Hippocampal formation (tissue), 2 donors: ENCODE results near the gene NRL.

Experiments used
- DNase-seq, 2 donors: peaks; one replicate each; lab custom pipeline; 2025; lab: John Stamatoyannopoulos, UW

NRL gene

GRCh38 chr14:24144451-24144850, 29.7 kb upstream of the NRL start:
- DNase-seq, result no peak

- DNase-seq, result no peak
Measured at GRCh38 chr14:24143511-24143910, 28.8 kb upstream of the NRL start.

- peak; percentile 98 to 99 for DNase-seq
Measured at GRCh38 chr14:24141097-24141880, 26.5 kb upstream of the NRL start, which contains the start of gene EMC9. Gene EMC9 (minus strand): TSS chr14:24141591. CDS start chr14:24141304, 287 bp downstream.

- no peak for DNase-seq
Measured at GRCh38 chr14:24139272-24139934, 24.7 kb upstream of the NRL start.

GRCh38 chr14:24138396-24139271, 23.9 kb upstream of the NRL start:
- DNase-seq, result no peak

GRCh38 chr14:24137529-24138395, 23.0 kb upstream of the NRL start:
- no peak for DNase-seq

- no peak for DNase-seq
Measured at GRCh38 chr14:24136684-24137528, 22.2 kb upstream of the NRL start.

- peak; percentile 90 to 91 for DNase-seq
Measured at GRCh38 chr14:24135834-24136683, 21.3 kb upstream of the NRL start, which contains the start of gene PSME1. Gene PSME1 (plus strand): TSS chr14:24136194. CDS start chr14:24136263, 69 bp downstream.

GRCh38 chr14:24135584-24135833, 20.8 kb upstream of the NRL start:
- no peak for DNase-seq

- no peak for DNase-seq
Measured at GRCh38 chr14:24133735-24134134, 19.0 kb upstream of the NRL start.

GRCh38 chr14:24132976-24133375, 18.2 kb upstream of the NRL start:
- DNase-seq, result no peak

- DNase-seq, result no peak
Measured at GRCh38 chr14:24132061-24132685, 17.4 kb upstream of the NRL start.

GRCh38 chr14:24131549-24131966, 16.8 kb upstream of the NRL start:
- DNase-seq, result no peak

- DNase-seq, result no peak
Measured at GRCh38 chr14:24130717-24131548, 16.2 kb upstream of the NRL start.

- no peak for DNase-seq
Measured at GRCh38 chr14:24130380-24130716, 15.6 kb upstream of the NRL start, which contains the start of gene FITM1. Gene FITM1 (plus strand): TSS chr14:24130659. CDS start chr14:24131564, 905 bp downstream.

- no peak for DNase-seq
Measured at GRCh38 chr14:24129410-24129998, 14.8 kb upstream of the NRL start.

- DNase-seq, result no peak
Measured at GRCh38 chr14:24127673-24128072, 12.9 kb upstream of the NRL start.

- DNase-seq, result peak in 1 of 2 donors; percentile 2
Measured at GRCh38 chr14:24126939-24127338, 12.2 kb upstream of the NRL start.
